ENCODE measurements around the gene KDM2A.

GRCh38 chr11:67245046-67245445 lies 126.0 kb downstream of the KDM2A start:
- no peak for TF ChIP-seq CTCF (IDR thresholded peaks at IDR 0.05)
- TF ChIP-seq EZH2 (IDR thresholded peaks at IDR 0.05; ENCODE audit: borderline replicate concordance, insufficient read depth, low read depth, low read length, poor library complexity, severe bottlenecking) = no peak

Measured in B cell (primary cell).